GM04504 (cell line): ENCODE results near the gene HARS1.
A peak's percentile ranks its signal among the peaks of the same experiment; 100 is the strongest.
"Not testable (repeated sequence)": the region's sequence is repeated elsewhere in the genome, so short reads cannot be mapped to it uniquely, and the experiment has no call there.

Experiments
- DNase-seq: peaks from one replicate; pipeline ENCODE4 v3.0.0-alpha.2; 2012; ENCODE audit warnings: low read depth

The HARS1 gene

GRCh38 chr5:140690941-140691924 is at the start of gene HARS1, which contains the start of gene HARS2:
HARS1 (minus strand) TSS chr5:140691370; CDS start chr5:140691304, 66 bp downstream.
HARS2 (plus strand) TSS chr5:140691455; CDS start chr5:140691649, 194 bp downstream.
- peak; percentile 90 for DNase-seq

GRCh38 chr5:140737486-140737885 is 46.3 kb upstream of the HARS1 start:
- DNase-seq = no peak

GRCh38 chr5:140734354-140734753 is 43.2 kb upstream of the HARS1 start:
- DNase-seq = no peak

GRCh38 chr5:140733098-140733497 is 41.9 kb upstream of the HARS1 start:
- no peak for DNase-seq

- DNase-seq = peak; percentile 89
These were observed 34.8 kb upstream of the HARS1 start for GRCh38 chr5:140725799-140726471.

GRCh38 chr5:140721395-140721794 is 30.2 kb upstream of the HARS1 start:
- DNase-seq = not testable (repeated sequence)

- DNase-seq = not testable (repeated sequence)
These were observed 29.6 kb upstream of the HARS1 start for GRCh38 chr5:140720738-140721137.

- no peak for DNase-seq
These were observed 27.1 kb upstream of the HARS1 start for GRCh38 chr5:140718266-140718592.

- DNase-seq = not testable (repeated sequence)
These were observed 25.1 kb upstream of the HARS1 start for GRCh38 chr5:140716238-140716637.

GRCh38 chr5:140713562-140714094 is 22.5 kb upstream of the HARS1 start:
- no peak for DNase-seq

- no peak for DNase-seq
These were observed 20.6 kb upstream of the HARS1 start for GRCh38 chr5:140711794-140712193.

GRCh38 chr5:140710899-140711552 is 19.9 kb upstream of the HARS1 start:
- DNase-seq = peak; percentile 96

GRCh38 chr5:140708787-140709186 is 17.6 kb upstream of the HARS1 start:
- DNase-seq = not testable (repeated sequence)

GRCh38 chr5:140707812-140708211 is 16.6 kb upstream of the HARS1 start:
- DNase-seq = no peak

GRCh38 chr5:140700177-140701144 is 9.3 kb upstream of the HARS1 start, which contains the start of gene ZMAT2:
ZMAT2 (plus strand) TSS chr5:140700447; CDS start chr5:140700461, 14 bp downstream.
- DNase-seq = peak; percentile 94

- no peak for DNase-seq
These were observed 5.8 kb upstream of the HARS1 start for GRCh38 chr5:140696891-140697492.

- no peak for DNase-seq
These were observed 3.1 kb upstream of the HARS1 start for GRCh38 chr5:140694276-140694675.

- DNase-seq = no peak
These were observed 716 bp downstream of the HARS1 start for GRCh38 chr5:140690376-140690932.

GRCh38 chr5:140678993-140679392 is 12.2 kb downstream of the HARS1 start:
- DNase-seq = no peak

GRCh38 chr5:140677947-140678346 is 13.2 kb downstream of the HARS1 start:
- no peak for DNase-seq
